Measurements from ENCODE around the gene LRCH4. TPM values are rescaled to one million over a fixed set of nuclear protein-coding genes. Genes with fewer than 3 reads are reported as not detected.

The LRCH4 gene
- total and polyA plus RNA-seq, 2 donors (not counting 1 experiment from before 2014, with no cell fraction given), result 288 to 289 TPM

- Histone ChIP-seq H3K9me3 (ENCODE audit: control extremely low read depth in 1 of 3, control insufficient read depth in 2 of 3, insufficient read depth in 1 of 3, low read length in 2 of 3) (no peaks in the 10 kb centered on the region), H3K4me3 (ENCODE audit: control extremely low read depth in 1 of 5, extremely low read depth in 1 of 5, insufficient read depth in 1 of 5, low read depth in 2 of 5, low read length in 4 of 5) (no peak overlapping the region), H3K4me2 (replicated peaks; ENCODE audit: low read depth, low read length, poor library complexity, severe bottlenecking) (no peak overlapping the region), H3K27ac (ENCODE audit: low read length in 2 of 2) (no peak overlapping the region), H3K4me1 (ENCODE audit: control insufficient read depth in 2 of 2, insufficient read depth in 2 of 2, low read length in 2 of 2) (peaks cover 15 to 22% of the 10 kb centered on the region in 2 donors), H3K79me2 (ENCODE audit: control insufficient read depth, insufficient read depth, low read length) (peaks cover 20% of the 10 kb centered on the region), H4K20me1 (ENCODE audit: control insufficient read depth, insufficient read depth, low read length, poor library complexity, severe bottlenecking) (peaks cover 72% of the 10 kb centered on the region), H3K27me3 (replicated peaks in 1 of 4; ENCODE audit: control extremely low read depth in 1 of 4, control insufficient read depth in 3 of 4, insufficient read depth in 4 of 4, low read length in 3 of 4) (no peaks in the 10 kb centered on the region), H2AFZ (ENCODE audit: insufficient read depth, low read depth, low read length, poor library complexity, severe bottlenecking) (no peak overlapping the region), H3K9ac (ENCODE audit: low read length) (no peak overlapping the region), H3K36me3 (replicated peaks in 1 of 2; ENCODE audit: control extremely low read depth in 1 of 2, control insufficient read depth in 1 of 2, extremely low read depth in 1 of 2, insufficient read depth in 2 of 2, low read length in 1 of 2) (peaks cover 0 to 54% of the 10 kb centered on the region in 2 experiments)
- Mint-ChIP-seq H3K27me3 (no peaks in the 10 kb centered on the region), H3K9me3 (ENCODE audit: insufficient read depth) (no peaks in the 10 kb centered on the region), H3K27ac (no peak overlapping the region), H3K4me3 (no peak overlapping the region), H3K4me1 (peaks cover 13% of the 10 kb centered on the region)
- POLR2A ChIA-PET, result no interaction called here
- CTCF ChIA-PET, result no interaction called here
- no peak for TF ChIP-seq EZH2 (IDR thresholded peaks at IDR 0.05; ENCODE audit: borderline replicate concordance, insufficient read depth, low read depth, low read length, poor library complexity, severe bottlenecking)
- no peak for TF ChIP-seq CTCF (IDR thresholded peaks at IDR 0.05)
- intact Hi-C loops (cut with micrococcal nuclease), result no loop called here
- ATAC-seq (ENCODE audit: low read depth) (no peak), DNase-seq (peak; percentile 13)
- 98% methylated on average over 33 of the region's 44 CpGs for WGBS (ENCODE audit: insufficient coverage)
Observed at GRCh38 chr7:100574362-100575205, 11.3 kb downstream of the LRCH4 start.

- H3K4me3 Mint-ChIP-seq, result no peak within 1 kb of the TSS
- CTCF ChIA-PET, result no interaction called here
Observed at GRCh38 chr7:100573691-100574361, 12.1 kb downstream of the LRCH4 start, which contains the start of gene SAP25. Gene SAP25 (minus strand): TSS chr7:100573900. CDS start chr7:100573742, 158 bp downstream.

More at GRCh38 chr7:100573691-100574361, 12.1 kb downstream of the LRCH4 start, which contains the start of gene SAP25:
- Histone ChIP-seq H3K9me3 (ENCODE audit: control extremely low read depth in 1 of 3, control insufficient read depth in 2 of 3, insufficient read depth in 1 of 3, low read length in 2 of 3) (no peaks in the 10 kb centered on the region), H4K20me1 (ENCODE audit: control insufficient read depth, insufficient read depth, low read length, poor library complexity, severe bottlenecking) (peaks cover 65% of the 10 kb centered on the region), H2AFZ (ENCODE audit: insufficient read depth, low read depth, low read length, poor library complexity, severe bottlenecking) (no peak within 1 kb of the TSS), H3K27ac (ENCODE audit: low read length in 2 of 2) (no peak within 1 kb of the TSS), H3K9ac (ENCODE audit: low read length) (no peak within 1 kb of the TSS), H3K27me3 (replicated peaks in 1 of 4; ENCODE audit: control extremely low read depth in 1 of 4, control insufficient read depth in 3 of 4, insufficient read depth in 4 of 4, low read length in 3 of 4) (no peaks in the 10 kb centered on the region), H3K4me3 (ENCODE audit: control extremely low read depth in 1 of 5, extremely low read depth in 1 of 5, insufficient read depth in 1 of 5, low read depth in 2 of 5, low read length in 4 of 5) (no peak within 1 kb of the TSS), H3K36me3 (replicated peaks in 1 of 2; ENCODE audit: control extremely low read depth in 1 of 2, control insufficient read depth in 1 of 2, extremely low read depth in 1 of 2, insufficient read depth in 2 of 2, low read length in 1 of 2) (peaks cover 0 to 48% of the 10 kb centered on the region in 2 experiments), H3K4me2 (replicated peaks; ENCODE audit: low read depth, low read length, poor library complexity, severe bottlenecking) (no peak within 1 kb of the TSS), H3K79me2 (ENCODE audit: control insufficient read depth, insufficient read depth, low read length) (peaks cover 15% of the 10 kb centered on the region), H3K4me1 (ENCODE audit: control insufficient read depth in 2 of 2, insufficient read depth in 2 of 2, low read length in 2 of 2) (peaks cover 22 to 30% of the 10 kb centered on the region in 2 donors)
- POLR2A ChIA-PET, result no interaction called here
- no peak within 1 kb of the TSS for H3K27ac Mint-ChIP-seq
- WGBS (ENCODE audit: insufficient coverage), result 96% methylated on average over 65 of the region's 70 CpGs
- H3K4me1 Mint-ChIP-seq, result peaks cover 21% of the 10 kb centered on the region
- no peaks in the 10 kb centered on the region for H3K9me3 Mint-ChIP-seq (ENCODE audit: insufficient read depth)
- no peak for DNase-seq
- no peaks in the 10 kb centered on the region for H3K27me3 Mint-ChIP-seq
- no peak for TF ChIP-seq EZH2 (IDR thresholded peaks at IDR 0.05; ENCODE audit: borderline replicate concordance, insufficient read depth, low read depth, low read length, poor library complexity, severe bottlenecking)
- no peak for TF ChIP-seq CTCF (IDR thresholded peaks at IDR 0.05)
- intact Hi-C loops (cut with micrococcal nuclease), result no loop called here
- ATAC-seq (ENCODE audit: low read depth), result no peak
